Measurements from ENCODE around the gene CHP2.
"Not testable (repeated sequence)": the region's sequence is repeated elsewhere in the genome, so short reads cannot be mapped to it uniquely, and the experiment has no call there.

The CHP2 gene

GRCh38 chr16:23748630-23749029 lies 6.2 kb upstream of the CHP2 start:
- no peak for FAIRE-seq

GRCh38 chr16:23751053-23751452 lies 3.8 kb upstream of the CHP2 start:
- not testable (repeated sequence) for FAIRE-seq

GRCh38 chr16:23753908-23754593 lies 775 bp upstream of the CHP2 start:
- FAIRE-seq, result no peak

- FAIRE-seq, result no peak
Observed at GRCh38 chr16:23755484-23755809, 621 bp downstream of the CHP2 start.

- FAIRE-seq, result no peak
Observed at GRCh38 chr16:23757116-23757515, 2.3 kb downstream of the CHP2 start.

- FAIRE-seq, result no peak
Observed at GRCh38 chr16:23757937-23758619, 3.3 kb downstream of the CHP2 start.

GRCh38 chr16:23765933-23766332 lies 11.1 kb downstream of the CHP2 start:
- no peak for FAIRE-seq

- no peak for FAIRE-seq
Observed at GRCh38 chr16:23768581-23768980, 13.8 kb downstream of the CHP2 start.

- FAIRE-seq, result no peak
Observed at GRCh38 chr16:23771027-23771426, 16.2 kb downstream of the CHP2 start.

GRCh38 chr16:23771642-23772041 lies 16.8 kb downstream of the CHP2 start:
- no peak for FAIRE-seq

- no peak for FAIRE-seq
Observed at GRCh38 chr16:23773339-23773738, 18.5 kb downstream of the CHP2 start.

- no peak for FAIRE-seq
Observed at GRCh38 chr16:23781176-23781575, 26.4 kb downstream of the CHP2 start.

GRCh38 chr16:23784811-23785447 lies 30.1 kb downstream of the CHP2 start:
- FAIRE-seq, result no peak

GRCh38 chr16:23785842-23786241 lies 31.0 kb downstream of the CHP2 start:
- no peak for FAIRE-seq

- FAIRE-seq, result no peak
Observed at GRCh38 chr16:23786964-23787561, 32.2 kb downstream of the CHP2 start.

GRCh38 chr16:23788685-23789084 lies 33.9 kb downstream of the CHP2 start:
- no peak for FAIRE-seq

GRCh38 chr16:23795378-23795777 lies 40.6 kb downstream of the CHP2 start:
- FAIRE-seq, result no peak

- no peak for FAIRE-seq
Observed at GRCh38 chr16:23796941-23797340, 42.1 kb downstream of the CHP2 start.

- no peak for FAIRE-seq
Observed at GRCh38 chr16:23801378-23801777, 46.6 kb downstream of the CHP2 start.

GRCh38 chr16:23802776-23803175 lies 48.0 kb downstream of the CHP2 start:
- no peak for FAIRE-seq

- FAIRE-seq, result no peak
Observed at GRCh38 chr16:23803591-23804123, 48.8 kb downstream of the CHP2 start.

GRCh38 chr16:23807028-23807427 lies 52.2 kb downstream of the CHP2 start:
- no peak for FAIRE-seq
